HG02588 (cell line): ENCODE results near the gene IRGM.
"Not testable (repeated sequence)": the region's sequence is repeated elsewhere in the genome, so short reads cannot be mapped to it uniquely, and the experiment has no call there.

Experiments used
- ATAC-seq: cut with Tn5 transposase; IDR thresholded peaks from one replicate; pipeline ENCODE4 v1.9.1; 2021; ENCODE audit warnings: mild to moderate bottlenecking, moderate library complexity; ENCODE audit not compliant: unreplicated experiment

Gene IRGM

GRCh38 chr5:150846308-150846653, at the start of gene IRGM:
Gene IRGM (plus strand): TSS chr5:150846521. CDS start chr5:150848124, 1,603 bp downstream.
- not testable (repeated sequence) for ATAC-seq

GRCh38 chr5:150797384-150797783, 48.9 kb upstream of the IRGM start:
- ATAC-seq = no peak

- no peak for ATAC-seq
Measured at GRCh38 chr5:150801117-150801927, 45.0 kb upstream of the IRGM start.

GRCh38 chr5:150804388-150804787, 41.9 kb upstream of the IRGM start:
- no peak for ATAC-seq

GRCh38 chr5:150809363-150809762, 37.0 kb upstream of the IRGM start:
- ATAC-seq = no peak

- no peak for ATAC-seq
Measured at GRCh38 chr5:150815010-150815409, 31.3 kb upstream of the IRGM start.

- no peak for ATAC-seq
Measured at GRCh38 chr5:150816946-150817345, 29.4 kb upstream of the IRGM start.

GRCh38 chr5:150829744-150830143, 16.6 kb upstream of the IRGM start:
- no peak for ATAC-seq

- ATAC-seq = not testable (repeated sequence)
Measured at GRCh38 chr5:150831821-150832220, 14.5 kb upstream of the IRGM start.

- no peak for ATAC-seq
Measured at GRCh38 chr5:150836064-150836463, 10.3 kb upstream of the IRGM start.

- no peak for ATAC-seq
Measured at GRCh38 chr5:150836703-150837102, 9.6 kb upstream of the IRGM start.

GRCh38 chr5:150845185-150845859, 999 bp upstream of the IRGM start:
- not testable (repeated sequence) for ATAC-seq

GRCh38 chr5:150846654-150847333, 473 bp downstream of the IRGM start:
- peak; percentile 90 for ATAC-seq

GRCh38 chr5:150847334-150847695, 994 bp downstream of the IRGM start:
- ATAC-seq = no peak

GRCh38 chr5:150848271-150848670, 1.9 kb downstream of the IRGM start:
- ATAC-seq = no peak

- ATAC-seq = no peak
Measured at GRCh38 chr5:150851039-150851438, 4.7 kb downstream of the IRGM start.

- ATAC-seq = no peak
Measured at GRCh38 chr5:150853561-150853960, 7.2 kb downstream of the IRGM start.

GRCh38 chr5:150856700-150857099, 10.4 kb downstream of the IRGM start:
- ATAC-seq = not testable (repeated sequence)

GRCh38 chr5:150860246-150860821, 14.0 kb downstream of the IRGM start:
- no peak for ATAC-seq

- ATAC-seq = no peak
Measured at GRCh38 chr5:150862070-150862469, 15.7 kb downstream of the IRGM start.

GRCh38 chr5:150879358-150879757, 33.0 kb downstream of the IRGM start:
- no peak for ATAC-seq
